Thyroid gland (tissue), 4 donors: ENCODE results near the gene NXN. TPM values are rescaled to one million over a fixed set of nuclear protein-coding genes. Genes with fewer than 3 reads are reported as not detected.

Experiments used
- DNase-seq, 2 donors: peaks; one replicate each; pipeline ENCODE4 v3.0.0-alpha.2; 2019
- H3K27ac ChIP-seq, 3 donors: fragments of 200-600 bp; sonication (generic); 1 replicate in 2 of 3; 2 replicates in 1 of 3; pipeline ENCODE4 v1.5.1; 2016 to 2019; ENCODE audit warnings: mild to moderate bottlenecking in 1 of 3, moderate library complexity in 1 of 3
- H3K27me3 ChIP-seq: fragments of 200-600 bp; sonication (generic); one replicate; pipeline ENCODE4 v1.5.1; 2019
- H3K36me3 ChIP-seq, 2 donors: fragments of 200-600 bp; sonication (generic); one replicate each; pipeline ENCODE4 v1.5.1; 2016 to 2019
- H3K4me1 ChIP-seq, 2 donors: fragments of 200-600 bp; sonication (generic); one replicate each; pipeline ENCODE4 v1.5.1; 2017 to 2019
- H3K4me3 ChIP-seq, 3 donors: fragments of 200-600 bp; sonication (generic); replicated peaks in 1 of 3; 1 replicate in 2 of 3; 2 replicates in 1 of 3; pipeline ENCODE4 v1.5.1; 2016; ENCODE audit warnings: mild to moderate bottlenecking in 1 of 3
- H3K9me3 ChIP-seq: fragments of 200-600 bp; sonication (generic); one replicate; pipeline ENCODE4 v1.5.1; 2017
- CTCF ChIP-seq, 6 experiments: fragments of 200-600 bp in 3 of 6; fragments of 450-650 bp in 3 of 6; sonication (generic) in 3 of 6; IDR thresholded peaks; one replicate each; pipeline ENCODE4 v1.5.1; 2016 to 2019; ENCODE audit warnings: antibody characterized with exemption in 6 of 6, mild to moderate bottlenecking in 2 of 6, inconsistent platforms in 1 of 6, moderate library complexity in 1 of 6
- POLR2A ChIP-seq, 2 donors: fragments of 450-650 bp; IDR thresholded peaks; one replicate each; pipeline ENCODE4 v1.6.1; 2017; ENCODE audit warnings: antibody characterized with exemption in 2 of 2, mild to moderate bottlenecking in 2 of 2, moderate library complexity in 1 of 2
- WGBS, 2 donors: methylation state at CpG; one replicate each; pipeline ENCODE4 v1.1.5; 2017; 5-methylcytosine and 5-hydroxymethylcytosine counted together
- intact Hi-C: fragments of 100-400 bp; cut with DNase I; formaldehyde crosslinking; loops from one replicate; pipeline ENCODE4 v1.15.1; 2023
- total RNA-seq, 4 donors: library from RNA; depleted of rRNA; stranded (reverse); fragments of >200 nt; gene quantifications; one replicate each; pipeline ENCODE4 v1.2.3, GENCODE V29; 2016

NXN gene
- total RNA-seq, 4 donors from 2014 or later: 14.5 to 18.3 (median 17.2) TPM

- no peak for DNase-seq
- H3K4me1 ChIP-seq: no peaks in the 10 kb centered on the region
- intact Hi-C loops: no loop called here
- no peaks in the 10 kb centered on the region for H3K9me3 ChIP-seq
- no peaks in the 10 kb centered on the region for H3K36me3 ChIP-seq
- H3K27ac ChIP-seq: no peak overlapping the region
- TF ChIP-seq POLR2A (IDR thresholded peaks at IDR 0.05): no peak
- no peak for TF ChIP-seq CTCF (IDR thresholded peaks at IDR 0.05)
- no peak overlapping the region for H3K4me3 ChIP-seq
- no peaks in the 10 kb centered on the region for H3K27me3 ChIP-seq
- WGBS, 2 donors: 84 to 89% methylated on average over 9 of the region's 9 CpGs
Measured at GRCh38 chr17:923633-924032, 55.9 kb downstream of the NXN start.

- peaks cover 2 to 5% of the 10 kb centered on the region in 2 donors for H3K4me1 ChIP-seq
- no peak for DNase-seq
- H3K27ac ChIP-seq: no peak overlapping the region
- TF ChIP-seq CTCF (IDR thresholded peaks at IDR 0.05) (no peak), POLR2A (IDR thresholded peaks at IDR 0.05) (no peak)
- no peaks in the 10 kb centered on the region for H3K9me3 ChIP-seq
- no peaks in the 10 kb centered on the region for H3K27me3 ChIP-seq
- H3K4me3 ChIP-seq: no peak overlapping the region
- WGBS, 2 donors: 92 to 95% methylated on average over 13 of the region's 13 CpGs
- H3K36me3 ChIP-seq: no peaks in the 10 kb centered on the region
- intact Hi-C loops: no loop called here
Measured at GRCh38 chr17:921161-921560, 58.4 kb downstream of the NXN start.

DNA sequence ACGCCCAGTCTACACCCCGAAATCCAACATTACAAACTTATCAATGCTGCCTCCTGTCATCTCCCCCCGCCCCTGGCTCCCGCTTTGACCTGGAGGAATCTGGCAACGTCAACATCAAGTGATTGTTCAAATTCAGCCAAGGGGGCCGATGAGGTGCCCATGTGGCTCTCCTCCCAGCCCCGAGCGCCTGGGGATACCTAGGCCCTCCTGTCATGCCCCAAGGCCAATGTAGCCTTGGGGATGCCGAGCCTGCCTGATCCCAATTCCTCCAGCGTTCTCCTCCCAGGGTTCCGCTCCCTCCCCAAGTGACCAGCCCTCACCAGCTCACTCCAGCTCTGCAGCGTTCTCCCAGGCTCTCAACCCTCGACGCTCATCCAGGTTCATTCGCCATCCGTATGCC is 59.4 kb downstream of the NXN start:
- Histone ChIP-seq H3K27ac (no peak overlapping the region), H3K4me1 (peaks cover 8 to 14% of the 10 kb centered on the region in 2 donors), H3K36me3 (no peaks in the 10 kb centered on the region), H3K9me3 (no peaks in the 10 kb centered on the region), H3K4me3 (no peak overlapping the region), H3K27me3 (no peaks in the 10 kb centered on the region)
- intact Hi-C loops: no loop called here
- WGBS, 2 donors: 92 to 94% methylated on average over 16 of the region's 16 CpGs
- no peak for DNase-seq
- TF ChIP-seq CTCF (IDR thresholded peaks at IDR 0.05) (no peak), POLR2A (IDR thresholded peaks at IDR 0.05) (no peak)

DNA sequence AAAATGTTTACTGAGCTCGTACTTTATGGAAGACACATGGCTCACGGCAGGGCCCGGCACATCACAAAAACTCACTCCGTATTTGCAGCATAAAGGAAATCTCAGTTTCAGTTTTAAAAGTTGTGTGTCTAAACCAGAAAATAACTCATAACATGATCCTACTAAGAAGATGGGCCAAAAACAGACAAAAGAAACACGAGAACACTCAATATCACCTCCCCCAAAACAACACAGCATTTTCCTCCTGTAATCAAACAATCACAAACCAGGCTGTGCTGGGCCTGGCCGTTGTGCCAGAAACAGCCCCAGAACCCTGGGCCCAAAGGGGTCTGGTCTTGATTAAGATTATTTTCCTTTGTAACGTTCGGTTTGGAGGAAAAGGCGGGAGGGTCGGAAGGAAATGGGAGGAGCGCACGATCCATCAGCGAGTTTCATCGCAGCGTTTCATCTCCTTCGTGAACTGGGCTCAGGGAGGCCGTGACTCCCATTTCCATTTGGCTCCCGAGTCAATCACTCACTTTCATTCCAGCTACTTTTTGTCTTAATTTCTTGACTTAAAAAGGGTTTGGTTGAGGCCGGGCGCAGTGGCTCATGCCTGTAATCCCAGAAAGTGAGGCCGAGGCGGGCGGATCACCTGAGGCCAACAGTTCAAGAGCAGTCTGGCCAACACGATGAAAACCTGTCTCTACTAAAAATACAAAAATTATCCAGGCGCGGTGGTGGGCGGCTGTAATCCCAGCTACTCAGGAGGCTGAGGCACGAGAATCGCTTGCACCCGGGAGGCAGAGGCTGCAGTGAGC is 61.4 kb downstream of the NXN start:
- TF ChIP-seq POLR2A (IDR thresholded peaks at IDR 0.05) (no peak), CTCF (IDR thresholded peaks at IDR 0.05) (no peak)
- intact Hi-C loops: no loop called here
- Histone ChIP-seq H3K9me3 (no peaks in the 10 kb centered on the region), H3K4me1 (peaks cover 8 to 18% of the 10 kb centered on the region in 2 donors), H3K27me3 (no peaks in the 10 kb centered on the region), H3K36me3 (no peaks in the 10 kb centered on the region), H3K4me3 (no peak overlapping the region), H3K27ac (peak overlapping the region in 2 of 3 donors; percentile 20 to 61)
- DNase-seq: no peak
- 79 to 83% methylated on average over 30 of the region's 30 CpGs for WGBS, 2 donors

GRCh38 chr17:917391-917811 is 62.2 kb downstream of the NXN start:
- Histone ChIP-seq H3K36me3 (no peaks in the 10 kb centered on the region), H3K9me3 (no peaks in the 10 kb centered on the region), H3K4me3 (no peak overlapping the region), H3K27ac (peak overlapping the region; percentile 20 to 61 (median 27)), H3K27me3 (no peaks in the 10 kb centered on the region), H3K4me1 (peaks cover 8 to 18% of the 10 kb centered on the region in 2 donors)
- intact Hi-C loops: no loop called here
- no peak for DNase-seq
- no peak for TF ChIP-seq CTCF (IDR thresholded peaks at IDR 0.05)
- no peak for TF ChIP-seq POLR2A (IDR thresholded peaks at IDR 0.05)
- 83 to 91% methylated on average over 19 of the region's 19 CpGs for WGBS, 2 donors
